HG02623 (cell line): ENCODE data around the gene CHRFAM7A.
A peak's percentile ranks its signal among the peaks of the same experiment; 100 is the strongest.
"Not testable (repeated sequence)": the region's sequence is repeated elsewhere in the genome, so short reads cannot be mapped to it uniquely, and the experiment has no call there.

Experiments used
- ATAC-seq: cut with Tn5 transposase; IDR thresholded peaks from one replicate; pipeline ENCODE4 v1.9.1; 2021; ENCODE audit warnings: moderate library complexity; ENCODE audit not compliant: unreplicated experiment

Gene CHRFAM7A

DNA sequence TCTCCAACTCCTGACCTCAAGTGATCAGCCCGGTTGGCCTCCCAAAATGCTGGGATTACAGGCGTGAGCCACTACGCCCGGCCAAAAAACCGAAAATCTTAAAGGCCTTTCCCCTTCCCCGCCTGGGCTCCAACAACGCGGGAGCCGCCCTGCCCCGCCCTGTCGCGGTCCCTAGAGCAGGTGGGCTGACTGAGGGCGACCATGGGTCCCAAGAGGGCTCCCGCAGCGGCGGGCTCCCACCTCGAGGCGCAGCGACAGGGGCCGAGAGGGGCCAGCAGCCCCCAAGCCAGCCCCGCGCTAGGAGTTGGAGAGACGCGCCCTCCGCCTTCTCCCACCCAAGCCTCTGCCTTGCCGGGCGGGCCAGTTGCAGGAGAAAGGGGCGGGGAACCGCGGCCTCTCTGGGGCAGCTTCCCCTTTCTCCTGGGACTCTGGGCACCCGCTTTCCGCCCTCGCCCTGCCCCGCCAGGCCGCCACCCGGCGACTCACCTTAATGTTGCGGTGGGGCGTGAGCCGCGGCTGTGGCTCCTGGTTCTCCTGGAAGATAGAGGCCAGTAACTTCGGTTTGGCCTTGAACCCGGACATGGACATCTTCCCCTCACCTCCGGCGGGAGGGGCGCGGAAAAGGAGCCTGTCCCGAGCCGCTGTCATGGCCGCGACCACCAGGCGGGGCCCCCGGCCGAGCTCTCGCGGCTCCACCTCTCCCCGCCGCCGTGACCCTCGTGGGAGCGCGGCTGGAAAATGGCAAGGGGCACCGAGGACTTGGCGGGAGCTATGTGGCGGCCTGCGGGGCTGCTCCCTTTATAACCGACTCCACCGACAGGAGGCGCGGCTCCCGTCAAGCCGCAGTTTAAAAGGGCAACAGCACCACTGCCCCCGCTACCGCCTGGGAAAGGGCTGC is at the start of gene CHRFAM7A:
Gene CHRFAM7A (minus strand): TSS at position 775 of the 898 bp plus-strand sequence. CDS start 10,189 bp downstream, outside the sequence.
- not testable (repeated sequence) for ATAC-seq

DNA sequence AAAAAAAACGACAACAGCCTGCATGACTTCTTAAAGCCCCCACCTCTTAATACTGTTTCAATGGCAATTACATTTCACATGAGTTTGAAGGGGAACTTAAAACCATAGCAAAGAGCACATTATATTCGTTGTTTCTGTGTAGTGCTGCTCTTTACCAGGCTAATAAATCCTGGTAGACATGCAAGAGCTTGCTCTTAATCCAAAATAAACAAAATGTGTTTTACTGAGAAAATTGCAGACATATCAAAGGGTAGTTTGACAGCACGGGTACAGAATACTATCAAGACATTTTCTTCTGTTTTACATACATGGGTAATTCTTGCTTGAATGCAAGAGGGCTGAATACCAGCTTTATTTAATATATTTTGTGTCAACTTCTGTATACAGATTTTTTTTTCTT is 45.0 kb upstream of the CHRFAM7A start:
- not testable (repeated sequence) for ATAC-seq

DNA sequence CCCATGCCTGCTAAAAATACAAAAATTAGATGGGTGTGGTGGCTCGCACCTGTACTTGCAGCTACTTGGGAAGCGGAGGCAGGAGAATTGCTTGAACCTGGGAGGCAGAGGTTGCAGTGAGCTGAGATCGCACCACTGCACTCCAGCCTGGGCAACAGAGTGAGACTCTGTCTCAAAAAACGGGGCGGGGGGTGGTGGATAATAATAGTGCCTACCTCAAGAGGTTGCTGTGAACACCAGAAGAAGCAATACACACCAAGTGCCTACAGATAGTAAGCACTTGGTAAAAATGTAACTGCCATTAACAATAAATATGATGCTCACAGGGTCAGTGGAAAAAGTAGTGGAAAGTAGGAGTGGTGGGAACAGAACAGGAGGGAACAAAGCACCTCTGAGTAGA is 42.5 kb upstream of the CHRFAM7A start:
- not testable (repeated sequence) for ATAC-seq

DNA sequence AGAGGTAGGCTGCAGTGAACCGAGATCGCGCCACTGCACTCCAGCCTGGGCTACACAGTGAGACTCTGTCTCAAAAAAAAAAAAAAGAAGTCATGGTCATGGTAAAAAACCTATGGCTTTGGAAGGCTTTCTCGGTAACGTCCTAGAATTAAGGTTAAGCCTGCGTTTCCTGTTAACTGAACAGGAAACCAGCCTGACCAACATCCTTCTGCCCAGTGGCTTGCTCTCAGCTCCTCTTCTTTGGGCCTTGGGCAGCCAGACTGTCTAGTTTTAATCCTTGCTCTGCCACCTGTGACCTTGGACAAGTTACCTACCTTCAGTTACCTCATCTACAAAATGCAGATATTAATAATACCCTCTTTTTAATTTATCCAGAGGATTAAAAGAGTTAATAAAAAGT is 27.4 kb upstream of the CHRFAM7A start:
- not testable (repeated sequence) for ATAC-seq

DNA sequence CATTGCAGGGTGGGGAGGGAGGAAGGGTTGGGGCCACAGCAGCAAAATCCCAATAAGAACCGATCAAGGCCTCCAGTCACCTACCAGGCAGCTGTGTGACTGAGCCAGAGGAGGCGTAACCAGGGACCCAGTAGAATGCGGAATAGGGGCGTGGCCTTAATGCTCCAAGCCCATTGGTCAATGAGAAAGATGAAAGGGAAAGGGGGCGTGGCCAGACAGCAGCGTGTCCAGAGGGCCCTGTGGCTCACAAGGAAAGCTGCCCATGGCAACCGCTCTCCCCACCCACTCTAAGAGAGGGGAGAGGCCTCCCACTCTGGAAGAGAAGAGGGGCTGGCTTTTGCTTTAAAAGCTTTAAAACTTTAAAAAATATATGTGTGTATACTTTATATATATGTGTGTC is 20.8 kb upstream of the CHRFAM7A start, which contains the start of gene GOLGA8R:
Gene GOLGA8R (minus strand): TSS at position 101 of the 400 bp plus-strand sequence. CDS start 98 bp downstream, at position 3.
- ATAC-seq, result not testable (repeated sequence)

DNA sequence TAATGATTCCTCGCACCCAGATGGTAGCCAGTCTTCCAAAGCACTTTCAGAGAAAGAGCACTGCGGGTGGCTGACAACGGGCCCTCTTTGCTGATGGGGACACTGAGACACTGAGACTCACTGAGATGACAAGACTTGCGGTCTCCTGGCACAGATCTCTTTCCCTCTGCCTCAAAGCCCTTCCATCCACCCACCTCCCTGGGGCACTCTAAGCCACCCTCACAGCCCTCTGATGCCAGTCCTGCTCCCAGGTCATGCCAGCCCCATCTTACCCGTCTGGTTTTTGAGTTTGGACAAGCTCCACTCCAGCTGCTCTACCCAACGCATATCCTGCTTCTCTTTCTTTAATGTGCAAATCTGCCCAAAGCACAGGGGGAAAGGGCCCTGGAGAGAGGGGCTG is 14.3 kb upstream of the CHRFAM7A start:
- not testable (repeated sequence) for ATAC-seq

DNA sequence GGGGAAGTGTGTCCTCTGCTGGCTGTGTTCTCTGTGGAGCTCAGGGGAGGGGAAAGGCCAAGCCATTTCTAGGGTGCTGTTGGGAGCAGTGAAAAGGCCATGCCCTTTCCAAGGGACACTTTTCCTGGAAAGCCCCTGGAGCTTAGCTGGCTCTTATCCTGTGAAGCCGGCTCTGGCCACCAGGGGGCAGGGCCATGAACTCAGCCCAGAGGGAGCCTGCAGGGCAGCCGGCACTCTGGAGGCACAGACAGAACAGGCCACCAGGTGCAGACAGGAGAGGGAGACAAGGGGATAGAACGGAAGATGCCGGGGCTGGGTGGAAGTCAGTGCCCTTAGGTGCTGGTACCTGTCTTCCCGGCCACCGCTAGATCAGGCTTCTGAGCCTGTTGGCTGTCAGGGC is 5.6 kb upstream of the CHRFAM7A start:
- ATAC-seq, result peak; percentile 48

DNA sequence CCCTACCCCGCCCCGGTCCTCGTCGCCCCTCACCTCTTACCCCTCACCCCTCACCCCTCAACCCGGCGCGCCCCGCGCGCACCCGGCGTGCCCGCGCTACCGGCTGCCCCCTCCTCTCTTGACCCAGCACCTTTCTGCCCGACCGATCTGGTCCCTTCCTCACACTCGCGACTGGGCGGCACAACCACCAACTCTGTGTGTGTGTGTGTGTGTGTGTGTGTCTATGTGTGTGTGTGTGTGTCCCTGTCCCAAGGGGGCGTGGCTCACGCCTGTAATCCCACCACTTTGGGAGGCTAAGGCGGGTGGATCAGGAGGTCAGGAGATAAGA is 288 bp upstream of the CHRFAM7A start:
- ATAC-seq, result not testable (repeated sequence)

DNA sequence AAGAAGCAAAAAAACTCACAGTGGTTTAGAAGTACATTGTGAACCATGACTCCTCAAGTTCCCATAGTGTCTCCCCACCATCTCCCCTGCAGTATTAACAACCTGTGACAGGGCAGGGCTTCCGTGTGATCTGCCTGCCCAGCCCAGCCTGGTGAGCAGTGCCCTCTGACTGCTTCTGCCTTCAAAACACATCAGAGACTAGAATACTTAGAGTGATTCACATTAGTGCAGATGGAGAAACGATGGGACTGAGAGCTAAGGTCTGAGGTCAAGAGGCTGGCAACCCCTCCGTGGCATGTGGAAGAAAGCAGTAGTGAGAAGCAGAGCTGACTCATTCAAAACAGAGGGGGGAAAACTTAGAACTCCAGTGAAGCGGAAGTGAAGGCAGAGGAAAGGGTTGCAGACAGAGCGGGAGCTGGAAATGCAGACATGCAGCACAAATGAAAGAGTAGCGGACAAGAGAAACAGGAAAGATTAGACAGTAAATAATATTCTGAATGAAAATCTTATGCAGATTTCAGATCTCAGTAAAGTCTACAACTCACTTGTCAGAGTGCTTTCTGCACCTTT is 6.9 kb downstream of the CHRFAM7A start:
- ATAC-seq, result not testable (repeated sequence)

DNA sequence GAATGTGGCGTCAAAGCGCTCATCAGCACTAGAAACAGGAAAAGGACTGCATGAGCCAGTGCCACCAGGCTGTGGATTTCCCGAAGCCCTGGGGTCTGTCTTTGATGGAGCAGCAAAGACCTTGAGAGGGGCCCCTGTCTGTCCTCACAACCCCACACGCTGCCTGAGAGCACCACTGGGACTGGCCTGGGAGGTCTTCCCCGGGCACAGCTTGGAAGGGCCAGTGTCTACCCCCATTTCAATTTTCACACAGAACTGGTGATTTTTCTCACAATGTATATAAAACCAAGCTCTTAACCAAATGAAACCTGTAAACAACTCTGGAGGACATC is 16.3 kb downstream of the CHRFAM7A start:
- ATAC-seq, result not testable (repeated sequence)

DNA sequence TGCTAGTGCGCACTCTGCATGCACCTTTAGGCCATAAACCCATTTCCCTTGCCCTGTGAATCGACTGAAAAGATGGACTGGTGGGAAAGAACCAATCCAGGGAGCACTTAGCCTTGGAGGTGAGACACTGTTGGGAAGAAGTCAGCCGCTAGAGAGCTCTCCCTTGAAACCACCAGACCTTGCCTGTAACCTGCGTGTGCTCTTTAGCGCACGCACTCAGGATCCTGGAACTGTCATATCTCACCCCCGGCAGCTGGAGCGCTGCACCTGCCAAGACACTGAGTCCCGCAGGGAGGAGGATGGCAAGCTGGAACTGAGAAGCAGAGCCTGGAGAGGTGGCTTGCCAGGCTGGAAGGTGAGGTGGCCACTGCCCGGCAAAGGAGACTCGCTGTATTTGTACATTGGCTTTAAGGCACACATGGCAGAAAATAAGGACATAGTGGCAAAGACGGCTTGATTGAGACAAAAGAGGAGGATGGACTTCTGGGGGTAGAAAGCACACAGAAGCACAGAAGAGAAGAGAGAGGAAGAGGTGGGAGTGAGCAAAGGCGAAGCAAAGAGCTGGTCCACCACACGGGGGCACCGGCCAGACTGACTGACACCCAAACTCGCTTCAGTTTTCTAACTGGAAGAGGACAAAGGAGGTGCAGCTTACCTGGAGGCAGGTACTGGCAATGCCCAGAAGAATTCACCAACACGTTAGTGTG is 16.8 kb downstream of the CHRFAM7A start:
- not testable (repeated sequence) for ATAC-seq

DNA sequence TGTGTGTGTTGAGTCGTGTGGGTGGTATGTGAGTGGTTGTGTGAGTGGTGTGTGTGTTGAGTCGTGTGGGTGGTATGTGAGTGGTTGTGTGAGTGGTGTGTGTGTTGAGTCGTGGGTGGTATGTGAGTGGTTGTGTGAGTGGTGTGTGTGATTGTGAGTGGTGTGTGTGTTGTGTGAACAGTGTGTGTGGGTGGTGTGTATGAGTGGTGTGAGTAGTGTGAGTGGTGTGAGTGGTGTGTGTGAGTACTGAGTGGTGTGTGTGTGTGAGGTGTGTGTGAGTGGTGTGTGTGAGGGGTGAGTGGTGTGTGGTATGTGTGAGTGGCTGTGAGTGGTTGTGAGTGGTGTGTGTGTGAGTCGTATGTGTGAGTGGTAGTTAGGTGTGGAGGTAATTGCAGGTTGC is 17.5 kb downstream of the CHRFAM7A start:
- not testable (repeated sequence) for ATAC-seq

DNA sequence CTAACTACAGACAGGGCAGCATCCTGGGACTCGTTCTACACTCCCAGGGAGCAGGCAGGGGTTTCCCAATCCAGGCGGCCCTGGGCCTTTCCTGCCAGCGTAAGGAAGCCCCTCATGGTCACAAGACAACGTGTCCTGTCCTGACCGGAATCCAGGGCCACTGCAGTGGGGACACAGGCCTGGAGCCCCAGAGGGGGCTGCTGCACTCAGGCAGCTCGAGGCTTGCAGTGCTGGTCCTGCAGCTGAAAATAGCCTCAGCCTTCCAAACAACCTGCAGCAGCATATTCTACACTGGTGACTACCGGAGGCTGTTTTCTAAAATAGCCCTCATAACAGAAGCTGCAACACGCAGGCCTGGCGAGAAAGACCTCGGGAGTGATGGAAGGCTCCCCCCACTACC is 18.5 kb downstream of the CHRFAM7A start:
- not testable (repeated sequence) for ATAC-seq

DNA sequence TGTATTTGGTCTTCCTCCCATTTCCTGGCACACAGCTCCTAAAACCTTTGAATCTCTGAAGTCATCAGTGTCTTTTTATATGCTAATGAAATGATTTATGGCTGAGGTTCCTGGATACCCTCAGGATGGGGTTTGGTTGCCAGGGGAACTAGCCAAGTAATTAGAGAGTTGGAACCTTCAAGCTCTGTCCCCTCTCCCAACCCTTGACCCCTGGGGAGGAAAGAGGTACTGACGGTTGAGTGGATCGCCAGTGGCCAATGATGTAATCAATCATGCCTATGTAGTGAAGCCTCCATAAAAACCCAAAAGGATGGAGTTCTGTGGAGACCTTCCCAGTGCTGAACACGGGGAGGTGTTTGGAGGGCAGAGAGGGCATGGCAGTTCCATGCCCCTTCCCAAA is 25.1 kb downstream of the CHRFAM7A start:
- ATAC-seq, result not testable (repeated sequence)

DNA sequence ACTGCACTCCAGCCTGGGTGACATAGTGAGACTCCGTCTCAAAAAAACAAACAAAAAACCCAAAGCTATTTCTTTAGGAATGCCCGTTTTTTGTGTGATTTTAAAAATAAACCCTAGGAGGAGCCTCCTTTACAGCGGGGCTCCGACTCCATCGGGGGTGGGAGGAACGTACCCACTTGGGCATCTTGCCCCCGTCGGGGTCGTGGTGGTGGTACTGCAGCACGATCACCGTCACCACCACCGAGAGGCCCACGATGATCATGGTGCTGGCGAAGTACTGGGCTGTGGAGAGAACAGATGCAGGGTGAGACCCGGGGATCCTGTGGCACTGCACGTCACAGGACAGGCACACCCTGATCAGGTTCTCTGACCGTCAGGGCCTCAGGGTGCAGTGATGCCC is 26.1 kb downstream of the CHRFAM7A start:
- ATAC-seq, result not testable (repeated sequence)

DNA sequence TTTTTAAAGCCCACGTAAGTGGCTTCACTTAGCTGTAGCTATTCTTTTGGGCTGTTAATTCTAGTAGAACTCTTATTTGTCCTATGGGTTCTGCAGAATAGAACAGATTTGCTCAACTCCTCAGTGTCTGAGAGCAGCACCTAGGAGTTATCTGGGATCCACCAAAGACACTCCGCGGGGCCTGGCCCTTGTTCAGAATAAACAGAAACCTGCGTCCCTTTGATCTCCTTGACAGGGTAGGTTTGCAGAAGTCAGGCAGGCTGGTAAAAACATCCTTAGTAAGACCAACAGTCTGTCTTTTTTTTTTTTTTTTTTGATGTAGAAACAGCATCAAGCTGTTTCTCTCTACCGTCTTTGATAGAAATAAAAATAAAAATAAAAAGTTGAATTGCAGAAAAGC is 31.9 kb downstream of the CHRFAM7A start:
- ATAC-seq, result not testable (repeated sequence)

DNA sequence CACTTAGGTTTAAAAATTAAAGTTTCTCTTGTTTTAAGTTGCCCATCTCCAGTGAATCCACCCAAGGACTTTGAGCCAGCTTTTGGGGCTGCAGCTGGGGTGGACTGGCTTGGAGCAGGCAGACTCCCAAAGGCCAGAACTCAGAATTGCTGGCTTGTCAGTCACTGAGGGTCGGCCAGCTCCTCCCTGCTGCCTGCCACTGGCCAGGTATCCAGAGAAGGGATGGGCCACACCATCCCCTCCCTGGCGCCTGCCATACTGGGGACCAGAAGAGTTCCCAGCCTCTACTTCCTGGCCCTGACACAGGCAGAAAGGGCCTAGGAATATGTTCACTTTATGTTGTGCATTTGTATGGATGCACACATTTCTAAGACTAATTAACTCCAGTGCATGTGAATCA is 32.4 kb downstream of the CHRFAM7A start:
- ATAC-seq, result not testable (repeated sequence)

DNA sequence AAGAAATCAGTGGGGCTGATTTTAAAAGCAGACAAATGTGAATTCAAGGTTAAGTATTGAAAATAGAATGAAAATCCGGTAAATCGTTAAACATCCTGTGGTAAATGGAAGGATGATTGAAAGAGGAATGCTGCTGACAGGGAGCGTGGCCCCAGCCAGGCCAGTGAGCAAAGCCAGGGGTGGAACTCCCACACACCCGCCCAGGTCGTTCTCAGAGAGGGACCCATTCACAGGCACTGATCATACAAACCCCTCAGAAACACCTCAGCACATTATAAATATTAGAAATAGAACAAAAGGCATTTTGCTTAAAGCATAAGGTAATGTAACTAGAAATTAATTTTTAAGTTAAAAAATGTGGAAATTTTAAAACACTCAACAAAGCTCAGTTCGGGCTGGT is 38.3 kb downstream of the CHRFAM7A start:
- not testable (repeated sequence) for ATAC-seq

DNA sequence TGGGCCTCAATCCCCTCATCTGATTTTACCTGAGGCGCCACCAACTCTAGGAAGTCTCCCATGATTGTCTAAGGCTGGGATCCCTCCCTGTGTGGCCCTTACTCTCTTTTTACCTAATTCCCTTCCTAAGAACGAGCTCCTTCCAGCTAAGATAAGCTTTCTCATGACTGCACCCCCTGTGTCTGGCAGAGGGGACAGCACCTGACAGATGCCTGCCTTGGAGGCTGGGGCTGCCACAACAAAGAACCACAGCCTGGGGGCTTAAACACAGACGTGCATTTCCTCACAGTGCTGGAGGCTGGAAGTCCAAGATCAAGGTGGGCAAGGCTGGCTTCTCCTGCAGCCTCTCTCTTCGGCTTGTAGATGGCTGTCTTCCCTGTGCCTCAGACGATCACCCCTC is 43.5 kb downstream of the CHRFAM7A start:
- ATAC-seq, result not testable (repeated sequence)

DNA sequence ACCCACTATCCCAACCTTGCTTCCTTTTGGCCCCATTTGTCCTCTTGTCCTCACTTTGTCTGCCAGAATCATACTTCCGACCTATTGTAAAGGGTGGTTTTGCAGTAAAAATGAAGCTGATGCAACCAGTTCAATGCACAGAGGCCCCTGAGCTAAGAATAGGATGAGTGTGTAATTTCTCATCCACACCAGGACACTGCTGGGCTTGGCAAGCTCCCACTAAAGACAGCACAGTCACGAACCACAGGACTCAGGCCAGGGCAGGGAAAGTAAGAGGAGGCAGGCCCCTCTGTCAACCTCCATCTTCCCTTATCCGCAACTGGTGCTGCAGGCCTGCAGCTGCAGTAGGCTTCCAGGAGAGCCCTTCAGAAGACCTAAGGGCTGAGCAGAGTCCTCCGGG is 56.8 kb downstream of the CHRFAM7A start:
- ATAC-seq, result not testable (repeated sequence)

DNA sequence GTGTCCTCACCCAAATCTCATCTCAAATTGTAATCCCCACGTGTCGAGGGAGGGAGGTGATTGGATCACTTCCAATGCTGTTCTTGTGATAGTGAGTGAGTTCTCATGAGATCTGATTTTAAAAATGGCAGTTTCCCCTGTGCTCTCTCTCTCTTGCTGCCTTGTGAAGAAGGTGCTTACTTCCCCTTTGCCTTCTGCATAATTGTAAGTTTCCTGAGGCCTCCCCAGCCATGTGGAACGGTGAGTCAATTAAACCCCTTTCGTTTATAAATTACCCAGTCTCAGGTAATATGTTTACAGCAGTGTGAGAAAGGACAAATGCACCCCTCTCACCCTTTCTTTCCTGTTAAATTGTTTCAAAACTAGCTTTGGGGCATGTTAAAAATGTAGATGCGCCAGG is 59.2 kb downstream of the CHRFAM7A start:
- ATAC-seq, result not testable (repeated sequence)

DNA sequence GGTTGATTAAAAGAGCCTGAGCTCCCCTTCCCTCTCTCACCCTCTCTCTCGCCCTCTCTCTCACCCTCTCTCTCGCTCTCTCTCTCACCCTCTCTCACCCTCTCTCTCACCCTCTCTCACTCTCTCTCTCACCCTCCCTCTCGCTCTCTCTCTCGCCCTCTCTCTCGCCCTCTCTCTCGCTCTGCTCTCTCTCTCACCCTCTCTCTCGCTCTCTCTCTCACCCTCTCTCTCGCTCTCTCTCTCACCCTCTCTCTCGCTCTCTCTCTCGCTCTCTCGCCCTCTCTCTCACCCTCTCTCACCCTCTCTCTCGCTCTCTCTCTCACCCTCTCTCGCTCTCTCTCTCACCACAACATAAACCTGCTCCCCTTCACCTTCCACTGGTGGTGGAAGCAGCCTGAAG is 67.2 kb downstream of the CHRFAM7A start:
- ATAC-seq, result not testable (repeated sequence)
